OCI-LY7 (cell line): Measurements from ENCODE around the gene MOB1B.

Source experiments
- CTCF ChIP-seq: fragments of 200-600 bp; sonication (generic); conservative IDR thresholded peaks from 2 replicates; pipeline ENCODE4 v1.5.1; 2014; ENCODE audit warnings: mild to moderate bottlenecking, antibody characterized with exemption, low read length, moderate library complexity, mixed read lengths
- EZH2phosphoT487 ChIP-seq: fragments of 200-600 bp; sonication (generic); IDR thresholded peaks from 2 replicates; pipeline ENCODE4 v1.6.1; 2018; ENCODE audit warnings: low read depth, borderline replicate concordance, mild to moderate bottlenecking, mixed run types, antibody characterized with exemption, low read length, moderate library complexity, mixed read lengths

DNA sequence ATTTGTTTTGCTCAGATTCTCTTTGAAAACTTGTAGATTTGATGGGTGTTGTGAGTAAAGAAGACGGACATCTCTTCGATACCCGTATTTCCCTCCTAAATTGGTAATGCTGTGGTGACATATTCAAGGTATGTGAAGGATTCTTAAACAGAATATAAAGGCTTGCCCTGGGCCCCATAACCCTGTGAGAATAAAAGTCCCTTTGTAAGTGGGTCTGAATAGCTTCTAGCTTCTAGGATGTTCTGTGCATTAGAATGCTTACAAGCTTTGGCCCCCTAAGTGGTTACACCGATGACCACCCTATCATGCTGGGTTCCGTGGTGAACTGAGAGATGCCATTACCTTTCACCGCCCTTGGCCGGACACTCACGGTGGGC lies 574 bp upstream of the MOB1B start:
- TF ChIP-seq CTCF, result no peak
- TF ChIP-seq EZH2phosphoT487, result no peak
